GM19467 (cell line): ENCODE results near the gene LACTBL1.

Experiments used
- ATAC-seq: cut with Tn5 transposase; IDR thresholded peaks from one replicate; pipeline ENCODE4 v1.9.1; 2021; ENCODE audit warnings: mild to moderate bottlenecking, moderate library complexity; ENCODE audit not compliant: unreplicated experiment

Gene LACTBL1

GRCh38 chr1:22914633-22915217 is 57.9 kb downstream of the LACTBL1 start:
- ATAC-seq, result no peak

GRCh38 chr1:22914156-22914555 is 58.5 kb downstream of the LACTBL1 start:
- no peak for ATAC-seq

GRCh38 chr1:22913421-22914141 is 59.1 kb downstream of the LACTBL1 start:
- no peak for ATAC-seq

GRCh38 chr1:22912311-22912710 is 60.4 kb downstream of the LACTBL1 start:
- no peak for ATAC-seq

GRCh38 chr1:22910986-22911651 is 61.5 kb downstream of the LACTBL1 start:
- no peak for ATAC-seq

DNA sequence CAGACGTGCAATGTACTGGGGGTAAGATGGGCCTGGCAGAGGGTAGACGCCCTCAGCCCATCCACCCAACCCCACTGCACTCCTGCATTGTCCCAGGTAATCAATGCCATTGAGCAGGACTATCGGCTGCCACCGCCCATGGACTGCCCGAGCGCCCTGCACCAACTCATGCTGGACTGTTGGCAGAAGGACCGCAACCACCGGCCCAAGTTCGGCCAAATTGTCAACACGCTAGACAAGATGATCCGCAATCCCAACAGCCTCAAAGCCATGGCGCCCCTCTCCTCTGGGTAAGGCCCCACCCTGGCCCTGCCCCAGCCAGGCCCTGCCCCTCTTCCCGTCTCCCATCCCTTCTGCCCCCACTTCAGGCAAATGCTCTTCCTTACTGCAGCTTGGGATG is 62.4 kb downstream of the LACTBL1 start:
- ATAC-seq, result no peak

DNA sequence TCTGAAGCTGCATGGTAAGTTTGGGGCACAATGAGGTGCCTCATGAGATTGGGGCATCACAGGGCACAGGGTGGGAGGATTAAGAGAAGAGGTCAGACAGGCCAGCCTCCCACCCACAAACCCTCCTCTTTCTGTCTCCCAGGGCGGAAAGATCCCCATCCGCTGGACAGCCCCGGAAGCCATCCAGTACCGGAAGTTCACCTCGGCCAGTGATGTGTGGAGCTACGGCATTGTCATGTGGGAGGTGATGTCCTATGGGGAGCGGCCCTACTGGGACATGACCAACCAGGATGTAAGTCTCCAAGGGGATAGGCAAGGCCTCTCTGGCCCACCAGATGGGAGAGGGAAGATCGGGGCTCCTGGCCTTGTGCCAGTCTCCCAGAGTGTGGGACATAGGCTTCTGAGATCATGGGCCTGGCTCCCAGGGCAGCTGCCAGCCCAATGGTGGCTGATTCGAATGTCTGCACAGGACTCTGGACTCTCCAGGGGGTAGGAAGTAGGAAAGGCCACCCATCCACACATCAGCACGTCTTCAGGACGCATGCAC is 63.7 kb downstream of the LACTBL1 start:
- ATAC-seq, result no peak

GRCh38 chr1:22907528-22907927 is 65.1 kb downstream of the LACTBL1 start:
- ATAC-seq, result no peak

DNA sequence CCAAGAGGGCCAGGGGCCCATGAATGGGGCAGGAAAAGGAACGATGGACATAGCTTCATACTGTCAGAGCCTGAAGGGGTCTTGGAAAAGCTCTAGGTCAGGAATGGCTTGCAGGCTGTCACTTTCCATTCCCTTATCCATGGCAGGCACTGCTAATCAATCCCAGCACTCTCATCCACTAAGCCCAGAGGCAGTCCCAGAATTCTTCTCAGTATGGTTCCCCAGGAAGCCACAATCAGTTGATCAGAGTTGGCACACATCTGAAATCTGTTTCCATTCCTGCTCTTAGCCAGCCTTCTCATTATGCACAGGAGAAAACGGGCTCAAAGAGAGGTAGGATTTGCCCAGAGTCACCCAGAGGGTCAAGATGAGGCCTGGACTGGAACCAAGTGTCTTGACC is 65.7 kb downstream of the LACTBL1 start:
- no peak for ATAC-seq

DNA sequence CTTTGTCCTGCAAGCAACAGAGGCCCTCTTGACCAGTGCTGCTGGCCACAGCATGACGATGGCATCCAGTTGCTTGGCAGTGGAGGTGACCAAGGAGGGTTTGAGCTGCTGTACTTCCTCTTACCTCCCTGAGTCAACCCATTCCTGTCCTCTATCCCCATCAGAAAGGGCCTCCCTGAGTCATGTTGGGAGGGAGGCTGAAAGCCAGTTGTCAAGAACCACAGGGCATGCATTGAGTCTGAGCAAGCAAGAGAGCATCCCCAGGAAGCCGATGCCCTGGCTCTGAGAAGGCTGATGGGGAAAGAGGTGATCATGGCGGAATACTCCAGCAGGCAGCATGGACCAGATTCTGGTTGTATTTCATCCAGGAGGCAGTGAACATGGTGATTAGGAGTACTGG is 69.6 kb downstream of the LACTBL1 start:
- no peak for ATAC-seq
